Glutamatergic neuron (in vitro differentiated cells): ENCODE data around the gene PAK2. TPM values are rescaled to one million over a fixed set of nuclear protein-coding genes. Genes with fewer than 3 reads are reported as not detected.
"Not testable (repeated sequence)": the region's sequence is repeated elsewhere in the genome, so short reads cannot be mapped to it uniquely, and the experiment has no call there.

Experiments
- DNase-seq: peaks from one replicate; pipeline ENCODE4 v3.0.0; 2022
- H3K27ac Mint-ChIP-seq: one replicate; pipeline ENCODE4 v1.8.0; 2020; ENCODE audit warnings: mild to moderate bottlenecking, mixed read lengths, inconsistent platforms; ENCODE audit not compliant: unreplicated experiment
- H3K27me3 Mint-ChIP-seq: one replicate; pipeline ENCODE4 v1.8.0; 2020; ENCODE audit warnings: mild to moderate bottlenecking, moderate library complexity, mixed read lengths, inconsistent platforms; ENCODE audit not compliant: unreplicated experiment
- H3K36me3 Mint-ChIP-seq: one replicate; pipeline ENCODE4 v1.8.0; 2020; ENCODE audit warnings: mild to moderate bottlenecking, mixed read lengths, inconsistent platforms; ENCODE audit not compliant: unreplicated experiment
- H3K4me1 Mint-ChIP-seq: one replicate; pipeline ENCODE4 v1.8.0; 2020; ENCODE audit warnings: mild to moderate bottlenecking, low read depth, mixed read lengths, inconsistent platforms; ENCODE audit not compliant: unreplicated experiment
- H3K4me3 Mint-ChIP-seq: one replicate; pipeline ENCODE4 v1.8.0; 2020; ENCODE audit warnings: mild to moderate bottlenecking, mixed read lengths, inconsistent platforms; ENCODE audit not compliant: unreplicated experiment
- H3K9me3 Mint-ChIP-seq: one replicate; pipeline ENCODE4 v1.8.0; 2020; ENCODE audit warnings: mild to moderate bottlenecking, moderate library complexity, mixed read lengths, inconsistent platforms; ENCODE audit not compliant: unreplicated experiment
- total RNA-seq: library from RNA; stranded (reverse); fragmentation: NEBNext Ultra II Directional; extraction: Animal tissue kit (Norgen Biotek cat#: 25700); gene quantifications from one replicate; pipeline ENCODE4 v1.2.1, GENCODE V29; 2021; ENCODE audit not compliant: unreplicated experiment
- TF ChIP-seq, protein P1 (sequence below): fragments of 200-600 bp; sonication (generic); IDR thresholded peaks from one replicate; pipeline ENCODE4 v1.5.0; 2021; ENCODE audit not compliant: partially characterized antibody, unreplicated experiment

Gene PAK2
- total RNA-seq, 1 donor from 2014 or later = 128 TPM

DNA sequence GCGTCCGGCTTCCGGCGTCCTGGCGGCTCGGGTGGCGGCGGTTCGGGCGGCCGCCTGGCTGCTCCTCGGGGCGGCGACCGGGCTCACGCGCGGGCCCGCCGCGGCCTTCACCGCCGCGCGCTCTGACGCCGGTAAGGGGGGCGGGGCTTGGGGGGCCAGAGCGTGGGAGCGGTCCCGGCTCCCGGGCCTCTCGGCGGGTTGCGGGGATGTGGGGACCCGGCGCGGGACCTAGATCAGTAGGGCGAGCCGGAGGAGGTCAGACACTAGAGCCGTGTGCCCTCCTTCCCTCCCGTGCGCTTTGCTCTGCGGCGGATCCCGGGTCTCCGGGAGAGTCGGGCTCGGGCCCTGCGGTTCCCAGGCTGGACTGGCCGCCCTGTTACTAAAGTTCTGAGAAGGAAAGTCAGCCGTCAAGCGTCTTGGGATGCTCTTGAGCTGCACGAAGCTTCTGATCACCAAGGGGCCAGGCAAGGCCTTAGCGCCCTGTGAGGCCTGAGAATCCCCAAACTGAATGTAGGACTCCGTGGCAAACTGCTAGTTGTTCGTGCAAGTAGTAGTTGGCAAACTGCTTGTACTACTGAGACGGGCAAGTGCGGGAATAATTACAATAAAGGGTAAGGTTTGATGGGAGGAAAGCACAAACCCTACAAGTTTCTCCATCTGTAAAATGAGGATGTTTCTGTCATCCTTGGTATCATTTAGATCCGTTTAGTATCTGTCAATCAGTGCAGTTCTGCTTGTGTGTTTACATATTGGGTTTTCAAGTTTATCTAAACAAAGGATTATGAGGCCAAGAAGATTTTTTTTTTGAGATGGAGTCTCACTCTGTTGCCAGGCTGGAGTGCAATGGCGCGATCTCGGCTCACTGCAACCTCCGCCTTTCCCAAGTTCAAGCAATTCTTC lies 26.9 kb upstream of the PAK2 start:
- H3K4me1 Mint-ChIP-seq = peaks cover 5% of the 10 kb centered on the region
- no peaks in the 10 kb centered on the region for H3K27me3 Mint-ChIP-seq
- H3K27ac Mint-ChIP-seq = no peak overlapping the region
- TF ChIP-seq, protein P1, sequence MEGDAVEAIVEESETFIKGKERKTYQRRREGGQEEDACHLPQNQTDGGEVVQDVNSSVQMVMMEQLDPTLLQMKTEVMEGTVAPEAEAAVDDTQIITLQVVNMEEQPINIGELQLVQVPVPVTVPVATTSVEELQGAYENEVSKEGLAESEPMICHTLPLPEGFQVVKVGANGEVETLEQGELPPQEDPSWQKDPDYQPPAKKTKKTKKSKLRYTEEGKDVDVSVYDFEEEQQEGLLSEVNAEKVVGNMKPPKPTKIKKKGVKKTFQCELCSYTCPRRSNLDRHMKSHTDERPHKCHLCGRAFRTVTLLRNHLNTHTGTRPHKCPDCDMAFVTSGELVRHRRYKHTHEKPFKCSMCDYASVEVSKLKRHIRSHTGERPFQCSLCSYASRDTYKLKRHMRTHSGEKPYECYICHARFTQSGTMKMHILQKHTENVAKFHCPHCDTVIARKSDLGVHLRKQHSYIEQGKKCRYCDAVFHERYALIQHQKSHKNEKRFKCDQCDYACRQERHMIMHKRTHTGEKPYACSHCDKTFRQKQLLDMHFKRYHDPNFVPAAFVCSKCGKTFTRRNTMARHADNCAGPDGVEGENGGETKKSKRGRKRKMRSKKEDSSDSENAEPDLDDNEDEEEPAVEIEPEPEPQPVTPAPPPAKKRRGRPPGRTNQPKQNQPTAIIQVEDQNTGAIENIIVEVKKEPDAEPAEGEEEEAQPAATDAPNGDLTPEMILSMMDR = no peak
- no peaks in the 10 kb centered on the region for H3K36me3 Mint-ChIP-seq
- no peak for DNase-seq
- H3K9me3 Mint-ChIP-seq = no peaks in the 10 kb centered on the region
- peak overlapping the region; percentile 84 for H3K4me3 Mint-ChIP-seq

DNA sequence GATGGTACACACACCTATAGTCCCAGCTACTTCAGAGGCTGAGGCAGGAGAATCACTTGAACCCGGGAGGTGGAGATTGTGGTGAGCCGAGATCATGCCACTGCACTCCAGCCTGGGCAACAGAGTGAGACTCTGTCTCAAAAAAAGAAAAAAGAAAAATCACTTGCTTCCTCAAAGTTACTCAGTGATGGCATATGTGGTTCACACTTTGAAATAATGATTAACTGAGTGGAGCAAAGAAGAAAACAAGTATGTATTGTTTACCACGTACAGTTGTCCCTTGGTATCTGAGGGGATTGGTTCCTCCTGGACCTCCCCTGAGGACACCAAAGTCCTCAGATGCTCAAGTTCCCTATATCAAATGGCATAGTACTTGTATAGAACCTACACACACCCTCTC lies 22.5 kb upstream of the PAK2 start:
- H3K4me1 Mint-ChIP-seq, H3K4me3 Mint-ChIP-seq: not testable (repeated sequence)

GRCh38 chr3:196721097-196721496 lies 18.6 kb upstream of the PAK2 start:
- no peak for DNase-seq
- Mint-ChIP-seq H3K36me3 (peaks cover 11% of the 10 kb centered on the region), H3K9me3 (no peaks in the 10 kb centered on the region), H3K27me3 (no peaks in the 10 kb centered on the region), H3K4me1 (no peaks in the 10 kb centered on the region), H3K27ac (no peak overlapping the region), H3K4me3 (no peak overlapping the region)
- TF ChIP-seq, protein P1 = no peak

More for the DNA sequence above, 22.5 kb upstream of the PAK2 start:
- not testable (repeated sequence) for H3K27me3 Mint-ChIP-seq, DNase-seq, H3K9me3 Mint-ChIP-seq, H3K27ac Mint-ChIP-seq
- H3K36me3 Mint-ChIP-seq = peaks cover 11% of the 10 kb centered on the region

DNA sequence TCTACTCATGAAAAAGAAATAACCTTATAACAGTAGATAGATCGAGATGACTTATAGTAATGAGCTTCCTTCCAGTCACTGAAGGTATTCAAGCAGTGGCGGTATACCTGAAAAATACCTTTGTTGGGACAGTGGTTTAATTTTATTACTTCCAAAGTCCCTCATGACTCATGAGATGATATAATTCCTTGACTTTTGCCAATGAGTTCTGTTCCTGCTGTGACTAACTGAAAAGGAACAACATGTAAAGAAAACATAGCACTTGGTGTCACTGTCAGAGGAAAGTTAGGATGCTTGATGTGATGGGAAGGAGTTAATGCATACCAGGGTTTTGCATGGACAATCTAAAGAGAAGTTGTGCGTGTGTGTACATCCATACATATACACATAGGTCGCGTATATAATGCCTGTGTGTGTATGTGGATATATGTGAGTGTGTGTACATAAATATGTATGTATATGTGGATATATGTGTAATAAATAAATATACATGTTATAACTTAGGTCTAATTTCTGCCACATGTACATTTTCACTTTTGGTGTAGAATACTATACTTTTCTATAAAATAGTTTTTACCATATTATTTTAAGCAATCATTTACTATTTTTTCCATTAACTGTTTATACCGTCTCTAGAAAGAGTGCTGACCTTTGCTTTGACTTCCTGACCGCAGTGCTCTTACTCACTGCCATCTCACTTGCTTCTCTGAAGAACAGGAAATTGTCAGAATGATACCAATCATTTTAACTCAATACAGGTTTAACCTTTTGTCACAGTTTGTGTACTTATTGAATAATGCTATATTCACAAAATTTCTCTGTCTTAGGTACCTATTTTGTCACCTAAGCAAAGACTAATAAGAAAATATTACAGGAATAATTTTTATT lies 12.6 kb upstream of the PAK2 start:
- H3K4me1 Mint-ChIP-seq = no peaks in the 10 kb centered on the region
- no peaks in the 10 kb centered on the region for H3K9me3 Mint-ChIP-seq
- no peaks in the 10 kb centered on the region for H3K27me3 Mint-ChIP-seq
- TF ChIP-seq, protein P1 = no peak
- no peaks in the 10 kb centered on the region for H3K36me3 Mint-ChIP-seq
- DNase-seq = no peak
- no peak overlapping the region for H3K4me3 Mint-ChIP-seq
- no peak overlapping the region for H3K27ac Mint-ChIP-seq

- TF ChIP-seq, protein P1 = no peak
- no peak overlapping the region for H3K27ac Mint-ChIP-seq
Measured at GRCh38 chr3:196735751-196736150, 3.9 kb upstream of the PAK2 start.

More at GRCh38 chr3:196735751-196736150, 3.9 kb upstream of the PAK2 start:
- Mint-ChIP-seq H3K4me1 (peaks cover 2% of the 10 kb centered on the region), H3K9me3 (peaks cover 9% of the 10 kb centered on the region), H3K36me3 (peaks cover 6% of the 10 kb centered on the region), H3K27me3 (peaks cover 4% of the 10 kb centered on the region), H3K4me3 (no peak overlapping the region)
- no peak for DNase-seq
